Common myeloid progenitor, CD34-positive (primary cell): ENCODE measurements around the gene CDH4.

Source experiments
- CTCF ChIA-PET: fragments of 350-600 bp; sonication (Branson Sonifier 250); formaldehyde crosslinking; loops from one replicate; lab custom pipeline; 2021; ENCODE audit warnings: antibody characterized with exemption; lab: Charles Lee
- POLR2A ChIA-PET: fragments of 350-600 bp; sonication (Branson Sonifier 250); formaldehyde crosslinking; loops from one replicate; lab custom pipeline; 2021; ENCODE audit warnings: antibody characterized with exemption; lab: Charles Lee
- DNase-seq, 3 donors: peaks; one replicate each; pipeline versions ENCODE4 v3.0.0 to v3.0.0-alpha.2; 2013
- H3K27ac ChIP-seq, 2 experiments: 1 replicate in 1 of 2; 2 replicates in 1 of 2; pipeline ENCODE4 v1.7.0; 2013; ENCODE audit warnings: inconsistent platforms in 2 of 2, low read length in 2 of 2, mild to moderate bottlenecking in 2 of 2, low read depth in 1 of 2, moderate library complexity in 1 of 2; ENCODE audit not compliant: severe bottlenecking in 2 of 2, insufficient read depth in 1 of 2, poor library complexity in 1 of 2
- H3K27me3 ChIP-seq, 5 experiments: replicated peaks in 2 of 5; 1 replicate in 3 of 5; 2 replicates in 2 of 5; pipeline versions ENCODE4 v1.6.1 to v1.7.0; 2013; ENCODE audit warnings: low read length in 4 of 5, mild to moderate bottlenecking in 2 of 5, moderate library complexity in 2 of 5, inconsistent platforms in 1 of 5; ENCODE audit not compliant: insufficient read depth in 5 of 5, control insufficient read depth in 4 of 5
- H3K36me3 ChIP-seq, 4 experiments: 1 replicate in 2 of 4; 2 replicates in 2 of 4; pipeline versions ENCODE4 v1.6.1 to v1.7.0; 2013; ENCODE audit warnings: low read length in 3 of 4, control low read depth in 1 of 4, mild to moderate bottlenecking in 1 of 4; ENCODE audit not compliant: control insufficient read depth in 4 of 4, insufficient read depth in 4 of 4
- H3K4me1 ChIP-seq, 4 experiments: 1 replicate in 3 of 4; 2 replicates in 1 of 4; pipeline versions ENCODE4 v1.6.1 to v1.7.1; 2013; ENCODE audit warnings: low read length in 3 of 4, mild to moderate bottlenecking in 3 of 4, control low read depth in 1 of 4, inconsistent platforms in 1 of 4, moderate library complexity in 1 of 4; ENCODE audit not compliant: control insufficient read depth in 4 of 4, insufficient read depth in 4 of 4; ENCODE audit errors: control extremely low read depth in 1 of 4
- H3K4me3 ChIP-seq, 7 experiments: 1 replicate in 4 of 7; 2 replicates in 3 of 7; pipeline versions ENCODE4 v1.5.1 to v1.7.0; 2013; ENCODE audit warnings: mild to moderate bottlenecking in 7 of 7, low read length in 6 of 7, moderate library complexity in 6 of 7, inconsistent platforms in 2 of 7, low read depth in 2 of 7, control low read depth in 1 of 7; ENCODE audit not compliant: insufficient read depth in 4 of 7, control insufficient read depth in 1 of 7; ENCODE audit errors: extremely low read depth in 1 of 7
- H3K9me3 ChIP-seq, 5 experiments: 1 replicate in 4 of 5; 2 replicates in 1 of 5; pipeline versions ENCODE4 v1.6.1 to v1.7.1; 2013; ENCODE audit warnings: low read length in 4 of 5, mild to moderate bottlenecking in 2 of 5, inconsistent platforms in 1 of 5, low read depth in 1 of 5, moderate library complexity in 1 of 5; ENCODE audit not compliant: control insufficient read depth in 4 of 5, insufficient read depth in 2 of 5; ENCODE audit errors: control extremely low read depth in 1 of 5
- WGBS: methylation state at CpG from one replicate; pipeline ENCODE4 v1.1.5; 2013; ENCODE audit not compliant: insufficient coverage; 5-methylcytosine and 5-hydroxymethylcytosine counted together

Gene CDH4

DNA sequence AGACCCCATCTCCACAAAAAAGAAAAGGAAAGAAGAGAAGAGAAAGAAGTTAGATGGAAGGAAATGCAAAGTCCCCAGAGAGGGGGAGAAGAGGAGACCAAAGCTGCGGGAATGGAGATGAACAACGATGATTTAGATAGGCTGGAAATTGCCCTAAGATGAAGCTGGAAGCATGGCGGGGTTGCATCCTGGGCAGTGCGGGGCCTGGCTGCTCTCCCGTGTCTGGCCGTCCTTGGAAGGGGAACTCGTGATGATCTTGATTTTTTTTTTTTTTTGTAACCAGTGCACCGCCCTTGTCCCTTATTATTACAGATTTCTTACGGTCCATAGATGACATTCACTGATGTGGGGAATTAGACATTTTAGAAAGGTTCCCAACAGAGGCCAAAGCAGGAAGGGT, 276.5 kb downstream of the CDH4 start:
- POLR2A ChIA-PET: no interaction called here

GRCh38 chr20:61529354-61529753, 277.3 kb downstream of the CDH4 start:
- Histone ChIP-seq H3K27me3 (peaks cover 0 to 4% (median 0%) of the 10 kb centered on the region in 5 experiments), H3K9me3 (peaks cover 0 to 12% (median 0%) of the 10 kb centered on the region in 5 experiments), H3K36me3 (no peaks in the 10 kb centered on the region), H3K4me1 (peaks cover 0 to 10% (median 0%) of the 10 kb centered on the region in 4 experiments), H3K4me3 (no peak overlapping the region), H3K27ac (no peak overlapping the region)
- 90% methylated on average over 5 of the region's 5 CpGs for WGBS
- ChIA-PET POLR2A (no interaction called here), CTCF (no interaction called here)
- DNase-seq: no peak

More for the DNA sequence above, 276.5 kb downstream of the CDH4 start:
- Histone ChIP-seq H3K4me1 (peaks cover 0 to 10% (median 0%) of the 10 kb centered on the region in 4 experiments), H3K9me3 (peaks cover 0 to 12% (median 0%) of the 10 kb centered on the region in 5 experiments), H3K36me3 (no peaks in the 10 kb centered on the region), H3K27me3 (peaks cover 0 to 4% (median 0%) of the 10 kb centered on the region in 5 experiments), H3K27ac (no peak overlapping the region), H3K4me3 (no peak overlapping the region)
- WGBS: 98% methylated on average over 9 of the region's 9 CpGs
- DNase-seq: no peak
- CTCF ChIA-PET: no interaction called here

- no peak for DNase-seq
- H3K9me3 ChIP-seq: peaks cover 0 to 13% (median 0%) of the 10 kb centered on the region in 5 experiments
- WGBS: 90% methylated on average over 19 of the region's 22 CpGs
- H3K36me3 ChIP-seq: no peaks in the 10 kb centered on the region
- H3K27ac ChIP-seq: no peak overlapping the region
- ChIA-PET POLR2A (no interaction called here), CTCF (no interaction called here)
- no peaks in the 10 kb centered on the region for H3K4me1 ChIP-seq
- H3K4me3 ChIP-seq: no peak overlapping the region
- H3K27me3 ChIP-seq: no peaks in the 10 kb centered on the region
Measured at GRCh38 chr20:61531553-61532345, 279.7 kb downstream of the CDH4 start.

DNA sequence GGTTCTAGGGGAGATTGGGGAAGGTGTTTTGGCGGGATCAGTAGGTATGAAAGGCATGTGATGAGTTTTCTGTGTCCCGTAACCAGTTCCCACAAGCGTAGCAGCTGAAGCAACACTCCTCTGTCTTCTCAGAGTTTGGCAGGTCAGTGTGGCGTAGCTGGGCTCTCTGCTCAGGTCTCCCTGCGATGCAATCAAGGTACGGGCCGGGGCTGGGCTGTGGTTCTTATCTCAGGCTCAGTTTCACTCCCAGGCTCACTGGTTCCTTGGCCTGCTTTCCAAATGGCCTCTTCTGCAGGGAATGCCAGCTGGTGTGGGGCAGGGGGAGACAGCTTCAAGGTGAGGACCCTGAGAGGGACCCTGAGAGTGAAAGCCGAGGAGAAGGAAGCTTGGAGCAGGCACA, 280.7 kb downstream of the CDH4 start:
- no peaks in the 10 kb centered on the region for H3K27me3 ChIP-seq
- H3K4me3 ChIP-seq: no peak overlapping the region
- H3K27ac ChIP-seq: no peak overlapping the region
- WGBS: 91% methylated on average over 8 of the region's 8 CpGs
- peaks cover 0 to 18% (median 0%) of the 10 kb centered on the region in 5 experiments for H3K9me3 ChIP-seq
- DNase-seq: no peak
- no peaks in the 10 kb centered on the region for H3K4me1 ChIP-seq
- no peaks in the 10 kb centered on the region for H3K36me3 ChIP-seq
- ChIA-PET POLR2A (no interaction called here), CTCF (no interaction called here)

DNA sequence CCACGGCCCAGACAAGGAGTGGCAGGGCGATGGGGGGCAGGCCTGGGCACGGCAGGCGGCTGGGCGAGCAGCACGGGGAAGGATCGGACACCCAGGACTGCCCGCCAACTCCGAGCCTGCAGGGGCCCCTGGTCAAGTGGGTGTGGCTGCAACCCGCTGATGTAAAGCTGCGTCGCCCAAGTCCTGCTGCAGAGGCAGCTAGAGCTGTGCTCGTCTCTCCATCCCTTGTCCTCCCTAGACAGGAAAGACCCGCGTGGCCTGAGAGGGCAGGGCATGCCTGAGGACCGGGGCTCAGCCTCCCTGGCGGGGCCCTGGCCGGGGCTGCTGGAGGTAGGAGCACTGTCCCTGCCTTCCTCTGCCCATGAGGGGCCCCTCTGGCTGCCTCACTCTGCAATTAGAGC, 281.2 kb downstream of the CDH4 start:
- Histone ChIP-seq H3K27me3 (no peaks in the 10 kb centered on the region), H3K4me1 (no peaks in the 10 kb centered on the region), H3K36me3 (no peaks in the 10 kb centered on the region), H3K4me3 (no peak overlapping the region), H3K9me3 (peaks cover 0 to 18% (median 0%) of the 10 kb centered on the region in 5 experiments), H3K27ac (no peak overlapping the region)
- CTCF ChIA-PET: no interaction called here
- POLR2A ChIA-PET: no interaction called here
- DNase-seq: no peak
- WGBS: 88% methylated on average over 15 of the region's 18 CpGs

DNA sequence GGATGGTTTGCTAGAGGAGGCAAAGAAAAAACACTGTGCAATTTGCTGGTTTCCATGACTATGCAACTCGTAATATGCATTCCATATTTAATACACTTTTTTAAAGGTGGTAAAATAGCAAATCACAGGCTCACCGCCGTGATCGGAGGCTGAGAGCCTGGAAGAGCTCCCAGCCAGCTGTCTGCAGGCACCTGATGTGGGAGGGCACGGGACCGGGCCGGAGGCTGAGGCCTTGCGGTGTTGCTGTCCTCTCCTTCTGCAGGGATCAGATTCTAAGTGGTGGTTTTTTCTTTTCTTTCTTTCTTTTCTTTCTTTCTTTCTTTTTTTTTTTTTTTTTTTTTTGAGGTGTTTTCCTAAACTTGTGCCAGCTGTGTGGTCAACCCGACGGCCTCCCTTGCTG, 282.3 kb downstream of the CDH4 start:
- Histone ChIP-seq H3K9me3 (peaks cover 0 to 18% (median 0%) of the 10 kb centered on the region in 5 experiments), H3K4me1 (no peaks in the 10 kb centered on the region), H3K36me3 (no peaks in the 10 kb centered on the region), H3K4me3 (no peak overlapping the region), H3K27ac (no peak overlapping the region), H3K27me3 (no peaks in the 10 kb centered on the region)
- CTCF ChIA-PET: no interaction called here
- no peak for DNase-seq
- 100% methylated on average over 2 of the region's 10 CpGs for WGBS
- POLR2A ChIA-PET: no interaction called here

GRCh38 chr20:61535091-61535490, 283.0 kb downstream of the CDH4 start:
- no peak overlapping the region for H3K4me3 ChIP-seq
- whole genome bisulfite sequencing: 86% methylated on average over 10 of the region's 10 CpGs
- no peaks in the 10 kb centered on the region for H3K27me3 ChIP-seq
- ChIA-PET CTCF (no interaction called here), POLR2A (no interaction called here)
- peaks cover 0 to 25% (median 0%) of the 10 kb centered on the region in 5 experiments for H3K9me3 ChIP-seq
- DNase-seq: no peak
- H3K27ac ChIP-seq: no peak overlapping the region
- no peaks in the 10 kb centered on the region for H3K36me3 ChIP-seq
- H3K4me1 ChIP-seq: no peaks in the 10 kb centered on the region
